MG63 (cell line): ENCODE measurements around the gene USP54. TPM values are rescaled to one million over a fixed set of nuclear protein-coding genes. Genes with fewer than 3 reads are reported as not detected.

Experiments
- DNase-seq: peaks from one replicate; pipeline ENCODE4 v3.0.0-alpha.2; 2020
- H3K27me3 ChIP-seq: fragments of 250-450 bp; sonication (Bioruptor Pico); 2 replicates; pipeline ENCODE4 v1.5.1; 2020; ENCODE audit warnings: mild to moderate bottlenecking, moderate library complexity
- H3K36me3 ChIP-seq: fragments of 250-450 bp; sonication (Bioruptor Pico); 2 replicates; pipeline ENCODE4 v1.5.1; 2020; ENCODE audit warnings: mild to moderate bottlenecking, moderate library complexity
- H3K4me3 ChIP-seq: fragments of 250-450 bp; sonication (Bioruptor Pico); 2 replicates; pipeline ENCODE4 v1.5.1; 2020; ENCODE audit warnings: mild to moderate bottlenecking, moderate library complexity
- H3K9me3 ChIP-seq: fragments of 250-450 bp; sonication (Bioruptor Pico); 2 replicates; pipeline ENCODE4 v1.5.1; 2020; ENCODE audit warnings: mild to moderate bottlenecking, moderate library complexity
- total RNA-seq: library from RNA; depleted of rRNA; stranded (reverse); fragments of >200 nt; shearing (Covaris generic); gene quantifications from 2 replicates; pipeline ENCODE4 v1.2.3, GENCODE V29; 2014; ENCODE audit warnings: low replicate concordance

The USP54 gene
- total RNA-seq, 1 experiment from 2014 or later, result 5.3 TPM

DNA sequence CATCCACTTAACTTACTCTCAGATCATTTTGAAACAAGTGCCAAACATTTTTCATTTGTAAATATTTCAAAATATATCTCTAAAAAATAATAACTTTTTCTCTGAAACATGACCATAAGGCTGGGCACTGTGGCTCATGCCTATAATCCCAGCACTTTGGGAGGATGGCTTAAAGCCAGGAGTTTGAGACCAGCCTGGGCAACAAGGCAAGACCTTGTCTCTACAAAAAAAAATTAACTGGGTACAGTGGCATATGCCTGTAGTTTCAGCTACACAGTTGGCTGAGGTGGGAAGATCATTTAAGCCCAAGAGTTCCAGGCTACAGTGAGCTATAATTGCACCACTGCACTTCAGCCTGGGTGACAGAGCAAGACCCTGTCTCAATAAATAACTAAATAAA, 36.4 kb downstream of the USP54 start:
- no peak for DNase-seq
- H3K27me3 ChIP-seq, result no peaks in the 10 kb centered on the region
- H3K9me3 ChIP-seq, result no peaks in the 10 kb centered on the region
- H3K4me3 ChIP-seq, result no peak overlapping the region
- no peaks in the 10 kb centered on the region for H3K36me3 ChIP-seq

DNA sequence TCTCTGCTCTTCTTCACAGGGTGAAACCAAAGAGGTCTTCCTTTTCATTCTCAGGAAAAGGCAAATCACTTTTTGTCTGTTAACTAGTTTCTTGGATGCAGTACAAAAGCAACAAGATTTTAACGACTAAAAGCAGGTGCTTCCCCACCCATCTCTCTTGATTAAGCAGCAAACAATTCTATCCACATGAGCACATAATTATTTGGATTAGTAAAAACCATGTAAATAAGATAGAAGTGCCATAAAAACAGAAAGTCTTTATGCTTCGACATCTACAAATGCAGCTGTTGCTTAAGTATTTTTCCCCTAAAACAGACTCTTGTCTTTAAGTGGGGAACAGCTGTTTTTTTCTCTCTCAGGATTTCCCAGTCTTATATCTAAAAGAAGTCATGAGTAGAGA, 37.4 kb downstream of the USP54 start:
- no peaks in the 10 kb centered on the region for H3K9me3 ChIP-seq
- no peak for DNase-seq
- H3K4me3 ChIP-seq, result no peak overlapping the region
- H3K27me3 ChIP-seq, result no peaks in the 10 kb centered on the region
- no peaks in the 10 kb centered on the region for H3K36me3 ChIP-seq

- no peaks in the 10 kb centered on the region for H3K27me3 ChIP-seq
- no peaks in the 10 kb centered on the region for H3K9me3 ChIP-seq
- no peak for DNase-seq
- no peak overlapping the region for H3K4me3 ChIP-seq
- H3K36me3 ChIP-seq, result no peaks in the 10 kb centered on the region
These were observed 38.1 kb downstream of the USP54 start for GRCh38 chr10:73552819-73553715.

DNA sequence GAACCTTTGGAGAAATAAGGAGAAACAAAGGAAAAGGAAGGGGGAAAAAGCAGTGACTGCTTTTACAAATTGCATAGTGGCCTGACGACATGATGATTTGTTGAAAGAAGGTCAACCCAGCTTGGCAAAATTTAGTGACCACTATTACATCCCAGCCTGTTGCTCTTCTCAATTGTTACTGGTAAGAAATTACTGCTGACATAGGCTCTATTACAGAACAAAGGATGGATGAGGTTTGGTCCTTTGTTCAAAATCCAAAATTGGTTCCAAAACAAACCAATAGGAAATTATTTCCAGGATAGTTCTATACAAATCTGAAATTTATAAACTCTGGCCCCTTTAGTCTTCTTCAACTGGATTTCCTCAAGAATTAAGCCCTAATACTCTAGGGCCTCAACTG, 39.6 kb downstream of the USP54 start:
- no peaks in the 10 kb centered on the region; the same call in 1 of the 2 replicates for H3K9me3 ChIP-seq
- H3K27me3 ChIP-seq, result no peaks in the 10 kb centered on the region
- H3K36me3 ChIP-seq, result no peaks in the 10 kb centered on the region
- DNase-seq, result no peak
- H3K4me3 ChIP-seq, result no peak overlapping the region

DNA sequence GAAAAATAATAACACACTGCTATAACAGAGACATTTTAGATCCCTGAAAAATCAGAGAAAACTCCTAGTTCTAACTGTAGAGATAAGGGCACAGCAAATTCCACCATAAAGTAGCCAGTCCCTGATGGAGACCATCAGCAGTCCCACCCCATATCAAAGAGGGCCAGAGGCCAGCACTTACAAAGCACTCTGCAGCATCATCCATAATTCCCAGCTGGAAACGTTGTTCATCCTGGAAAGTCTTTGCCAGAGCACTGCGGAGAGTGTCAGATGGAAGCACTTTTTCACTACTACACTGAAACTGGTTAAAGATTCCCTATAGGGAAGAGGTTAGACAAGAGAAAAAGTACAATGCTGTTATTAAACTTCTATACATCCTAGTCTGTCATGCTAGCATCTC, 45.8 kb downstream of the USP54 start:
- Histone ChIP-seq H3K9me3 (no peaks in the 10 kb centered on the region; the same call in 1 of the 2 replicates), H3K4me3 (no peak overlapping the region), H3K36me3 (no peaks in the 10 kb centered on the region), H3K27me3 (no peaks in the 10 kb centered on the region)
- DNase-seq, result no peak

DNA sequence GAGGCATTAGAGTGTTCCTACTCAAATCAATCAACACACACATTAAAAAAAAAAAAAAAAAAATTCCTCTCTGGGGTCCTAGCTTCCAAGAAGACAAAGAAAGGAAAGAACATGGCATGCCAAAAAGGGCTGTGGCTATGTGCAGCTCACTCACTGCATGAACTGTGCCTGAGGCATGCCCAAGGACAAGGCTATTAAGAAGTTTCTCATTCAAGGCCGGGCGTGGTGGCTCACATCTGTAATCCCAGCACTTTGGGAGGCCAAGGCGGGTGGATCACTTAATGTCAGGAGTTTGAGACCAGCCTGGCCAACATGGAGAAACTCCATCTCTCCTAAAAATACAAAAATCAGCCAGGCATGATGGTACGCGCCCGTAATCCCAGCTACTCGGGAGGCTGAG, 53.4 kb downstream of the USP54 start:
- H3K9me3 ChIP-seq, result no peaks in the 10 kb centered on the region
- no peak for DNase-seq
- H3K4me3 ChIP-seq, result no peak overlapping the region
- H3K27me3 ChIP-seq, result no peaks in the 10 kb centered on the region
- 0 out of 2 replicates have a peak, but pooled peaks cover 2% of the 10 kb centered on the region for H3K36me3 ChIP-seq

GRCh38 chr10:73537288-73537687, 53.9 kb downstream of the USP54 start:
- no peak for DNase-seq
- Histone ChIP-seq H3K9me3 (no peaks in the 10 kb centered on the region), H3K4me3 (no peak overlapping the region), H3K27me3 (no peaks in the 10 kb centered on the region), H3K36me3 (0 out of 2 replicates have a peak, but pooled peaks cover 2% of the 10 kb centered on the region)

DNA sequence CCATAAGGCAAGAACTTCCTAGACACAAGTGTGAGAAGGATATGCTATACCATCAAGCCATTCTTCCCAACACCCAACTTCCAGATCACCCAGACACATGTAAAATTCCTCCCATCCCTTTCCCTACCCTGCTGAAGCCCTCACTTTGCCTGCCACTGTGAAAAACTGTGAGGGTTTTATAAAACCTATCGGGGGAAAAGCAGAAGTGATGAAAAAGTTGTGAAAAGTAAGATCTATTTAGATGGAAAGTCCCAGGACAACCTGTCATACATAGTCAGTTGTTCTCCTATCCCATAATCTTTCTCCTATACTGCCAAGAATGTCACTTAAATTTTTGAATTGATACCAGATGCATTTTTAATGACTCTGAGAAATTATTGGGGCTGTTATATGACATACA, 56.3 kb downstream of the USP54 start:
- no peak for DNase-seq
- H3K27me3 ChIP-seq, result no peaks in the 10 kb centered on the region
- 0 out of 2 replicates have a peak, but pooled peaks cover 5% of the 10 kb centered on the region for H3K36me3 ChIP-seq
- no peak overlapping the region for H3K4me3 ChIP-seq
- no peaks in the 10 kb centered on the region for H3K9me3 ChIP-seq

- DNase-seq, result peak; percentile 4
- no peaks in the 10 kb centered on the region for H3K27me3 ChIP-seq
- 0 out of 2 replicates have a peak, but pooled peaks cover 5% of the 10 kb centered on the region for H3K36me3 ChIP-seq
These were observed 61.9 kb downstream of the USP54 start for GRCh38 chr10:73529089-73529832.

GRCh38 chr10:73522263-73522662, 68.9 kb downstream of the USP54 start:
- H3K4me3 ChIP-seq, result no peak overlapping the region
- no peak for DNase-seq
- H3K9me3 ChIP-seq, result no peaks in the 10 kb centered on the region
- no peaks in the 10 kb centered on the region for H3K27me3 ChIP-seq
- H3K36me3 ChIP-seq, result no peaks in the 10 kb centered on the region; the same call in none of the 2 replicates

More at GRCh38 chr10:73529089-73529832, 61.9 kb downstream of the USP54 start:
- H3K4me3 ChIP-seq, result no peak overlapping the region
- no peaks in the 10 kb centered on the region for H3K9me3 ChIP-seq

GRCh38 chr10:73519336-73519735, 71.8 kb downstream of the USP54 start:
- no peak for DNase-seq
- H3K27me3 ChIP-seq, result no peaks in the 10 kb centered on the region
- no peak overlapping the region for H3K4me3 ChIP-seq
- H3K9me3 ChIP-seq, result no peaks in the 10 kb centered on the region
- no peaks in the 10 kb centered on the region; the same call in none of the 2 replicates for H3K36me3 ChIP-seq

DNA sequence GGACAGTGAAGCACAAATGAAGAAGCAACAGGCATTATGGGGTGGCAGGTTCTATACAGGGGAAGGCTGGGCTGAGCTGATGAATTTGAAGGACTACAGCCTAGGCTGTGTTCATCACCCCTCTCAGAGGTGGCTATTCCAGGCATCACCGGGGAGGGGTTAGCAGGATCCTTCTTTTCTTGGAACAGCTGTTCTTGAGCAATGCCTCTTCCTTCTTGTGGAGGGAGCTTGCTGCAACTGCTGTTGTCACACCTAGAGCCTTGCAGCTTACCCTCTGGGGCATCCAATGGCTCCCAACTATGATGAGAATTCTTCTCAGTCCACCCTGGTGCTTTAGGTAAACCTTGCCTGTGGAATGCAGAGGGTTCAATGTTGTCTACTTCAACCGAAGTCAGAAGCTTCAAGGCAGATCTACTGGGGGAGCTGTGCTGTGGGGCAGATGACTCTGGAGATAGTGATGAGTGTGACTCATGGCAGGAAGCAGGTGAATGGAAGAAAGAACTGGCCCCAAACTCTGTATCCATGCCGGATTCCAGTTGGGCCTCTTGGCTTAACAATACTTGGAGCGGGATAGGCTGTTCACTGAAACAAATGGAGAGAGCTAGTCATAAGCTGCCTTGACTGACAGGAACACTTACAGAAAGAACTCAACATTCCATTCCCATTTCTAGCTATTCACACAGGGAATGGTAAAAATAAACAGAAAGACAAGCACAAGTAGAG, 73.8 kb downstream of the USP54 start:
- no peaks in the 10 kb centered on the region; the same call in none of the 2 replicates for H3K36me3 ChIP-seq
- DNase-seq, result no peak
- no peak overlapping the region for H3K4me3 ChIP-seq
- H3K9me3 ChIP-seq, result no peaks in the 10 kb centered on the region
- no peaks in the 10 kb centered on the region for H3K27me3 ChIP-seq

GRCh38 chr10:73512207-73512743, 78.9 kb downstream of the USP54 start:
- no peak overlapping the region for H3K4me3 ChIP-seq
- H3K27me3 ChIP-seq, result no peaks in the 10 kb centered on the region
- H3K9me3 ChIP-seq, result no peaks in the 10 kb centered on the region
- H3K36me3 ChIP-seq, result no peaks in the 10 kb centered on the region
- no peak for DNase-seq

DNA sequence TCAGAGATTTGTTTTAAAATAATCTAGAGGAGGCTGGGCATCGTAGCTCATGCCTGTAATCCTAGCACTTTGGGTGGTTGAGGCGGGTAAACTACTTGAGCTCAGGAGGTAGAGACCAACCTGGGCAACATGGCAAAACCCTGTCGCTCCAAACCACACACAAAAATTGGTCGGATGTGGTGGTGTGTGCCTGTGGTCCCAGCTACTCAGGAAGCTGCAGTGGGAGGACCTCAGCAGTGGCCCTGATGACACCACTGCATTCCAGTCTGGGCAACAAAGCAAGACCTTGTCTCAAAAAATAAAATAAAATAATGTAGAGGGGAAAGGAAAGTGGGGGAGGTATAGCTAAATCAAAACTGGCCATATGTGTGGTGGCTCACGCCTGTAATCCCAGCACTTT, 81.4 kb downstream of the USP54 start:
- Histone ChIP-seq H3K4me3 (no peak overlapping the region), H3K36me3 (no peaks in the 10 kb centered on the region; the same call in 1 of the 2 replicates), H3K27me3 (no peaks in the 10 kb centered on the region), H3K9me3 (no peaks in the 10 kb centered on the region)
- DNase-seq, result no peak

- DNase-seq, result no peak
- Histone ChIP-seq H3K27me3 (no peaks in the 10 kb centered on the region), H3K4me3 (no peak overlapping the region), H3K36me3 (peaks cover 4% of the 10 kb centered on the region; the same call in 1 of the 2 replicates), H3K9me3 (no peaks in the 10 kb centered on the region)
These were observed 84.7 kb downstream of the USP54 start for GRCh38 chr10:73506491-73506890.

- no peaks in the 10 kb centered on the region for H3K27me3 ChIP-seq
- H3K9me3 ChIP-seq, result no peaks in the 10 kb centered on the region
- no peak for DNase-seq
- H3K4me3 ChIP-seq, result no peak overlapping the region
- H3K36me3 ChIP-seq, result peaks cover 4% of the 10 kb centered on the region; the same call in 1 of the 2 replicates
These were observed 85.1 kb downstream of the USP54 start for GRCh38 chr10:73506074-73506473.
